PC-3 (cell line): ENCODE data around the gene SPATA18.

Experiments
- CTCF ChIP-seq: fragments of 300-600 bp; sonication (generic); conservative IDR thresholded peaks from 2 replicates; pipeline ENCODE4 v1.5.1; 2017; ENCODE audit warnings: antibody characterized with exemption, low read depth, mild to moderate bottlenecking, low read length
- EZH2phosphoT487 ChIP-seq: fragments of 300-600 bp; sonication (generic); IDR thresholded peaks from 2 replicates; pipeline ENCODE4 v1.6.1; 2018; ENCODE audit warnings: mild to moderate bottlenecking, antibody characterized with exemption, low read length, borderline replicate concordance

- TF ChIP-seq CTCF, result no peak
- TF ChIP-seq EZH2phosphoT487, result no peak
Observed at GRCh38 chr4:52035190-52035589, 15.9 kb upstream of the SPATA18 start.
